ENCODE results near the gene GLA.

- TF ChIP-seq CTCF (IDR thresholded peaks at IDR 0.05; ENCODE audit: low read depth, low read length, poor library complexity, severe bottlenecking) (no peak), EZH2phosphoT487 (IDR thresholded peaks at IDR 0.05; ENCODE audit: borderline replicate concordance, low read length) (no peak)
Measured at GRCh38 chrX:101395789-101396188, 11.9 kb downstream of the GLA start.
